ENCODE results near the gene UNC119. TPM values are rescaled to one million over a fixed set of nuclear protein-coding genes. Genes with fewer than 3 reads are reported as not detected.

The UNC119 gene
- total and polyA plus RNA-seq, 2 of the 13 experiments (the other 11 are each of a cell fraction or from before 2014, with no cell fraction given), result 10.4 to 63.1 TPM

DNA sequence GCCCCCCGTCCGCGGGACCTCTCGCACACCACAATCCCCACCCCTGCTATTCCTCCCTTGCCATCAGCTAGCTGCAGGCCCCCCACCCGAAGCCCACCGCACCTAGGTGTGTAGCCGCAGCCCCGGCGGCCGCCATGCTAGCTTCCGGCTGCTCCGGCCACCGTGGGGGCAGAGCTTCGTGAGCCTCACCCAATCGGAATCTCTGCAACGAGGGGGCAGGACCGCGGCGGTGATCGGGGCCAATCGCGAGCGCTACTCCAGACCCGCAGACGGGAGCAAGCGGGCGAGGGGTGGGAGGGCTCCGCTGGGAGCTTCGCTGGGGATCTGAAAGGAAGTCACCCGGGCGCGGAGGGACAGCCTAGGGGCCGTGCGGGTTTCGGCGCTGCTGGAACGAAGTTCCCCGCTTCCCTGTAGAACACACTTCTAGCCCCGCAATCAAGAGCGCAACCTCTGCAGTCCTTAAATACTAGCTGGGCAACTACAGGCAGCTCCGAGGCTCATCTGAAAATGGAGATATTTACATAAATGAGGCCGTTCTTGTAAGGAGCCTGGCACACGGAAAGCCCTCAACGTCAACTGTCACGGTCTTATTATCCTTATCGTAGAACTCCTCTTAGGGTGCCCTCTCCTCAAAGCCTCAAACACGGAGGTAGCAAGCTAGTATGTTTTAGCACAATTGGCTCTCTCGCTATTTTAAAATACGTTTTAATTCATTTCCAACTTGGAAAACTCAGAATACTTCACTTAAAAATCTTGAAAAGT lies 19.1 kb upstream of the UNC119 start, which contains the start of gene PIGS (continued):
- TF ChIP-seq ZNF296 (CRISPR knock-in tag; conservative IDR thresholded peaks at IDR 0.05) (no peak), NFRKB (IDR thresholded peaks at IDR 0.05) (no peak), TFE3 (CRISPR knock-in tag; IDR thresholded peaks at IDR 0.05) (0 out of 2 replicates have a peak, but pooled peaks have one; percentile 15), NR3C1 (CRISPR knock-in tag; IDR thresholded peaks at IDR 0.05) (no peak), ZNF225 (CRISPR knock-in tag; IDR thresholded peaks at IDR 0.05) (0 out of 2 replicates have a peak, but pooled peaks have one; percentile 57), MEIS1 (CRISPR knock-in tag; IDR thresholded peaks at IDR 0.05; ENCODE audit: borderline replicate concordance) (no peak), TAF1 (CRISPR knock-in tag; IDR thresholded peaks at IDR 0.05) (peak; percentile 80; the same call in 1 of the 2 replicates), POLR2G (IDR thresholded peaks at IDR 0.05; ENCODE audit: low read depth, low read length) (peak; percentile 75), ZBTB7B (CRISPR knock-in tag; IDR thresholded peaks at IDR 0.05) (0 out of 2 replicates have a peak, but pooled peaks have one; percentile 45), ZNF567 (CRISPR knock-in tag; IDR thresholded peaks at IDR 0.05; ENCODE audit: borderline replicate concordance) (no peak), HIC2 (CRISPR knock-in tag; IDR thresholded peaks at IDR 0.05; ENCODE audit: low read depth) (no peak; the same call in 1 of the 2 replicates), SP2 (CRISPR knock-in tag; IDR thresholded peaks at IDR 0.05) (peak; percentile 87), SIX1 (CRISPR knock-in tag; IDR thresholded peaks at IDR 0.05; ENCODE audit: borderline replicate concordance) (no peak), ZNF768 (CRISPR knock-in tag; IDR thresholded peaks at IDR 0.05) (peak; percentile 3; the same call in 1 of the 2 replicates), ZNF431 (CRISPR knock-in tag; IDR thresholded peaks at IDR 0.05; ENCODE audit: borderline replicate concordance, low read depth) (peak; percentile 46; the same call in 1 of the 2 replicates)
- TF ChIP-seq, protein P1, sequence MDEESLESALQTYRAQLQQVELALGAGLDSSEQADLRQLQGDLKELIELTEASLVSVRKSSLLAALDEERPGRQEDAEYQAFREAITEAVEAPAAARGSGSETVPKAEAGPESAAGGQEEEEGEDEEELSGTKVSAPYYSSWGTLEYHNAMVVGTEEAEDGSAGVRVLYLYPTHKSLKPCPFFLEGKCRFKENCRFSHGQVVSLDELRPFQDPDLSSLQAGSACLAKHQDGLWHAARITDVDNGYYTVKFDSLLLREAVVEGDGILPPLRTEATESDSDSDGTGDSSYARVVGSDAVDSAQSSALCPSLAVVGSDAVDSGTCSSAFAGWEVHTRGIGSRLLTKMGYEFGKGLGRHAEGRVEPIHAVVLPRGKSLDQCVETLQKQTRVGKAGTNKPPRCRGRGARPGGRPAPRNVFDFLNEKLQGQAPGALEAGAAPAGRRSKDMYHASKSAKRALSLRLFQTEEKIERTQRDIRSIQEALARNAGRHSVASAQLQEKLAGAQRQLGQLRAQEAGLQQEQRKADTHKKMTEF (CRISPR knock-in tag; IDR thresholded peaks at IDR 0.05), result no peak
- TF ChIP-seq, protein P2, sequence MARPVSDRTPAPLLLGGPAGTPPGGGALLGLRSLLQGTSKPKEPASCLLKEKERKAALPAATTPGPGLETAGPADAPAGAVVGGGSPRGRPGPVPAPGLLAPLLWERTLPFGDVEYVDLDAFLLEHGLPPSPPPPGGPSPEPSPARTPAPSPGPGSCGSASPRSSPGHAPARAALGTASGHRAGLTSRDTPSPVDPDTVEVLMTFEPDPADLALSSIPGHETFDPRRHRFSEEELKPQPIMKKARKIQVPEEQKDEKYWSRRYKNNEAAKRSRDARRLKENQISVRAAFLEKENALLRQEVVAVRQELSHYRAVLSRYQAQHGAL (CRISPR knock-in tag; IDR thresholded peaks at IDR 0.05; ENCODE audit: not compliant biosample characterization), result peak; percentile 51
- TF ChIP-seq, protein P3, sequence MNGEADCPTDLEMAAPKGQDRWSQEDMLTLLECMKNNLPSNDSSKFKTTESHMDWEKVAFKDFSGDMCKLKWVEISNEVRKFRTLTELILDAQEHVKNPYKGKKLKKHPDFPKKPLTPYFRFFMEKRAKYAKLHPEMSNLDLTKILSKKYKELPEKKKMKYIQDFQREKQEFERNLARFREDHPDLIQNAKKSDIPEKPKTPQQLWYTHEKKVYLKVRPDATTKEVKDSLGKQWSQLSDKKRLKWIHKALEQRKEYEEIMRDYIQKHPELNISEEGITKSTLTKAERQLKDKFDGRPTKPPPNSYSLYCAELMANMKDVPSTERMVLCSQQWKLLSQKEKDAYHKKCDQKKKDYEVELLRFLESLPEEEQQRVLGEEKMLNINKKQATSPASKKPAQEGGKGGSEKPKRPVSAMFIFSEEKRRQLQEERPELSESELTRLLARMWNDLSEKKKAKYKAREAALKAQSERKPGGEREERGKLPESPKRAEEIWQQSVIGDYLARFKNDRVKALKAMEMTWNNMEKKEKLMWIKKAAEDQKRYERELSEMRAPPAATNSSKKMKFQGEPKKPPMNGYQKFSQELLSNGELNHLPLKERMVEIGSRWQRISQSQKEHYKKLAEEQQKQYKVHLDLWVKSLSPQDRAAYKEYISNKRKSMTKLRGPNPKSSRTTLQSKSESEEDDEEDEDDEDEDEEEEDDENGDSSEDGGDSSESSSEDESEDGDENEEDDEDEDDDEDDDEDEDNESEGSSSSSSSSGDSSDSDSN (CRISPR knock-in tag; IDR thresholded peaks at IDR 0.05), result peak; percentile 82
- TF ChIP-seq, protein P4, sequence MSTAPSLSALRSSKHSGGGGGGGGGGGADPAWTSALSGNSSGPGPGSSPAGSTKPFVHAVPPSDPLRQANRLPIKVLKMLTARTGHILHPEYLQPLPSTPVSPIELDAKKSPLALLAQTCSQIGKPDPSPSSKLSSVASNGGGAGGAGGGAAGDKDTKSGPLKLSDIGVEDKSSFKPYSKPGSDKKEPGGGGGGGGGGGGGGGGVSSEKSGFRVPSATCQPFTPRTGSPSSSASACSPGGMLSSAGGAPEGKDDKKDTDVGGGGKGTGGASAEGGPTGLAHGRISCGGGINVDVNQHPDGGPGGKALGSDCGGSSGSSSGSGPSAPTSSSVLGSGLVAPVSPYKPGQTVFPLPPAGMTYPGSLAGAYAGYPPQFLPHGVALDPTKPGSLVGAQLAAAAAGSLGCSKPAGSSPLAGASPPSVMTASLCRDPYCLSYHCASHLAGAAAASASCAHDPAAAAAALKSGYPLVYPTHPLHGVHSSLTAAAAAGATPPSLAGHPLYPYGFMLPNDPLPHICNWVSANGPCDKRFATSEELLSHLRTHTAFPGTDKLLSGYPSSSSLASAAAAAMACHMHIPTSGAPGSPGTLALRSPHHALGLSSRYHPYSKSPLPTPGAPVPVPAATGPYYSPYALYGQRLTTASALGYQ (CRISPR knock-in tag; IDR thresholded peaks at IDR 0.05), result peak; percentile 16; the same call in 1 of the 2 replicates
